NCI-H1436 treated with DMSO at 0.1 percent for 48 hours (cell line): ENCODE results near the gene FBXO33.
A peak's percentile ranks its signal among the peaks of the same experiment; 100 is the strongest.
"Not testable (repeated sequence)": the region's sequence is repeated elsewhere in the genome, so short reads cannot be mapped to it uniquely, and the experiment has no call there.

Source experiments
- DNase-seq: peaks from one replicate; lab custom pipeline; 2025; lab: John Stamatoyannopoulos, UW

Gene FBXO33

DNA sequence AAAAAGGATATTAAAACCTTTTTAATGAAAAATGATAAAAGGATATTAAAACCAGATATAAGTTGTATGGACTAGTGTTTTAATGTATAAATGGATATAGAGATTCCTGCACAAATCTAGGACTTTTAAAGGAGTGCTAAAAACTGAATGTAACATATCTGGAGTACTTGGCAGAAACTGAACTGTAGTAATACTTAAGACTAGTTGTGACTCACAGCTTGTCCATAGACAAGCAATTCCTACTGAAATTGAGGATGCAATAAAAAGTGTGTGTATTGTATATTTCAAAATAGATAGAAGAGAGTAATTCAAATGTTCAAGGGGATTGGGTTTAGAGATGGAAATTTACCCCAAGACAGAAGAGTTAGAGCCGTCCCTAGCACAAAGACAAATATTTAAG is 59.6 kb downstream of the FBXO33 start:
- DNase-seq = no peak

DNA sequence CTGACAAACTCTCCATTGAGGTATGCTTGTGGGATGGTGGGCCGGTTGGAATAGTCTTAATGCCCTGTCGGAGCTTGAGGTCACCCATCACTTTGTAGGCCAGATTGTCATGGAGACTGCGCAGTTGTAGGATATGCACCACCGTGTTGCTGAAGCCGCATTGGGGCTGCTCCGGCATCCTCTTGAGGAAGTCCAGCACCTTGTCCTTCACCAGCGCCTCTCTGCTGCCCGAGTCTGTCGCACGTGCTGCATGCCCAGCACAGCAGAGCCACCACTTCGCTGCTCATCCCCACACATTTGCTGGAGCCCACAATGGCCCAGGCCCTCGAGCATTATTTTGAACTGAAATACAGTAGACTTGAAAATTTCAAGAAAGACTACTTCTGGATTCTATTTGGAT is 61.8 kb downstream of the FBXO33 start:
- DNase-seq = no peak

DNA sequence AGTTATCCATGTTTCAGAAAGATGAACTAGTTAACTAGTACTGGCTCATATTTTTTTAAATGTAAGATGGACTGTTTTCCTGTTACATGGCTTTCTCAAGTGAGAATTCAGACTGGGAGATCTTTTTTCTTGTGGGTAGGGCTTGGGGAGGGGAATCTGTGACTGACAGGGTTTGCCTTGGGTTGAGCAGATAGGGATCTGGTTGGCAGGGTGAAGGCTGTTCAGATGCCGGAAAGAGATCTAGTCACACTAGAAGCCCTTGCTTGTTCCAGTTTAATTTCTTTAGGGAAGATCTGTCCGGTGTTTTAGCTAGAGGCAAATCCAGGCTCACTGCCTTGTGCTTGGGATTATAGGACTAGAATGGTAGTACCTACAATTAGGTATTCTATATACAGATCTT is 63.2 kb downstream of the FBXO33 start:
- DNase-seq = no peak

DNA sequence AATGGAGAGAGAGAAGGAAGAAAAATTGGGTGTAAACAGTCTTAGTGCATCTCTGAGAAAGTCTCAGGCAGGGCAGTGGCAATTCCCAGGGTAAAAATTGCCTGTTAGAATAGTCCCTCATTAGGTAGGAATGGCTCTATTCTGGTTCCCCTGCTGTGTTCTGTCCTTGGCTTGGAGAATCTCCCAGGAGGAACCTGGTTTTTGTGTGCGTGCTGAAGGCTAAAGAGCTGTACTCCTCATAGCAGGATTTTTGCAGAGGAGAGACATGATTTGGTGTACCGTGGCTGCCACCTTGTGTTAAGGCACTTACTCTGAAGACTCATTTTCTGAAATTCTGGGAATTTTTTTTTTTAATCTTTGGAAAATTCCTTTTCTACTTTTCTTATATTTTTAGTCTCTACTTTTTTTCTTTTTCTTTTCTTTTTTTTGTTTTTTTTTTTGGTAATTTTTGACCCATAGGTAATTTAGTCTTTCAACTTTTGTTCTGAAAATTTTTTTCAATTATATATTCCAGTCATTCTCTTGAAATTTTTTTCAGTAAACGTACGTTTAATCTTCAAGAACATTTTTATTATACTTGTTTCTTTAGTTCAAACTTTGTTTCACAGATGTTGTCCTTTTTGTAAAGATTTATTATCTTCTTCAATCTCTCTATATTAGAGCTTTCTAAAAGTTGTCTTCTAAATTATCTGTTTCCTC is 63.8 kb downstream of the FBXO33 start:
- peak; percentile 44 for DNase-seq

DNA sequence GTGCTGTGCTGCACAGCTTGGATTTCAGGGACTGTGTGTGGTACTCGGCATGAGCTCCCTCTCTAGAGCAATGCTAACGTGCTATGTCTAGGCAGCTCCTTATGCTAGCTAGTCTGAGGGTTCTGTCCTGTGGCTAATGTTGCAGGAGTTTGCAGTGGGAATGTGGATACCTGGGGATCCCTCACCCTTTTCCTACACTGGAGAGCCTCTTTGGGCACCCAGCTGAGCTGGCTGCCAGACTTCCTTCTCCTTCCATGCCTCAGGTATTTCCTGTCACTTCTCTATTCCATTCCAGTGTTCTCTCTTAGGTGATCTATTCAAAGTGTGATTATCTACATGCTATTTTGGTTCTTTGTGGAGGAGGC is 64.9 kb downstream of the FBXO33 start:
- DNase-seq = no peak

DNA sequence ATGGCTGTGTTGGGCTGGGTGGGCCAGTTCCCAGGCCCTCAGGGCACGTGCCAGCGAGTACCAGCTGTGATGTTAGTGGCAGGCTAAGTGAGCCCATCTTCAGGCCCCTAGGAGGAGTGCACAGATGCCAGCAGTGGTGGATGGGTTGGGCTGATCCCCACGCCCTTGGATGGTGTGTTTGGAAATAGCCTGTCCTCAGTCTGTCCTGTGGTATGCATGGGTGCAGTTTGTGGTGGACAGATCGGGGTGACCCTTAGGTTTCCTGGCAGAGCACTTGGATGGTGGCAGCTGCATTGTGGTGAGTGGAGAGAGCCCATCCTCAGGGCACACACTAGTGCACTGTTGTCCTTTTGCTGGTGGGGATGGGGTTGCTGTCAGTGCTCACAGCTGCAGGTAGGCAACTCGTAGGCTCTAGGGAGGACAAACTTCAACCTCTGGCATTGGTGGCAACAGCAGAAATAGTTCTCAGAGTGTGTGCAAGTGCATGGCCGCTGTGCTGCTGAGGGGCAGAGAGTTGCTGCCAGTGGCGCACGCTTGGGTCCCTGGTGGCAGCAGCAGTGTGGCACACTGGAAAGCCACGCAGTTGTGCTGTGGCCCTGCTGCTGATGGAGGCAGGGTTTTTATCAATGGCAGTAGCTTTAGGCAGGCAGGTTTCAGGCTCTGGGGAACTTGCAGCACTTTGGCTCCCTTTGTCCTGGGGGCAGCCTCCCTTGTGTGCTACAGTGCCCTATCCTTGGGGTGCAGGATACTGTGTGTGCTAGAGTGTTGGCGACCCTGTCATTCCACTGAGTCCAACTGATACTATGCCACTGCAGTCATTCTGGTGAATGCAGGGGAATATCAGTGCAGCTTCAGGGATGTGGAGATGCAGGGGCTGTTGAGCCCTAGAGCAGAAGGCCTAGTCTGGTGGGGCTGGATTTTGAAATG is 65.5 kb downstream of the FBXO33 start:
- no peak for DNase-seq

DNA sequence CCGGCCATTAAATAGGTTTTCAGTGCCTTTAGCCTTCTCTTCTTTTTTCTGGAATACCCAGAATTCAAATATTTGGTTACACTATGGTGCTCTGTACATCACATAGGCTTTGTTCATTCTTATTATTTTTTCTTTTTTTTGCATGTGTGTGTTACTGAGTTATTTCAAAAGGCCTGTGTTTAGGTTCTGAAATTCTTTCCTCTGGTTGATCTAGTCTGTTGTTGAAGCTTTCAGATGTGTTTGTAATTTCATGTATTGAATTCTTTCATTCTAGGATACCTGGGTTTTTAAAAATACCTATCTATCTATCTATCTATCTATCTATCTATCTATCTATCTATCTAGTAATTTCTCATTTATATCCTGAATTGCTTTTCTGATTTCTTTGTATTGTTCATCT is 66.9 kb downstream of the FBXO33 start:
- no peak for DNase-seq

DNA sequence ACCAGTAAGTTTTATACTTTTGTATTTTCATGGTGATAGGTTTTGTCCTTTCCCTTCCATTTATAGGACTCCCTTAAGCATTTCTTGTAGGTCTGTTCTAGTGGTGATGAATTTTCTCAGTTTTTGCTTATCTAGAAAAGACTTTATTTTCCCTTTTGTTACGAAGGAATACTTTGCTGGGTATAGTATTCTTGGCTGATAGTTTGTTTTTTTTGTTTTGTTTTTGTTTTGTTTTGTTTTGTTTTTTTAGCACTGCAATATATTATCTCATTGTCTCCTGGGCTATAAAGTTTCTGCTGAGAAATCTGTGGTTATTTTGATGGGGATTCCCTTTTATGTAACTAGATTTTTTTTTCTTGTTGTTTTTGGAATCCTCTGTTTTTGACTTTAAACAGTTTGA is 67.7 kb downstream of the FBXO33 start:
- DNase-seq = no peak

DNA sequence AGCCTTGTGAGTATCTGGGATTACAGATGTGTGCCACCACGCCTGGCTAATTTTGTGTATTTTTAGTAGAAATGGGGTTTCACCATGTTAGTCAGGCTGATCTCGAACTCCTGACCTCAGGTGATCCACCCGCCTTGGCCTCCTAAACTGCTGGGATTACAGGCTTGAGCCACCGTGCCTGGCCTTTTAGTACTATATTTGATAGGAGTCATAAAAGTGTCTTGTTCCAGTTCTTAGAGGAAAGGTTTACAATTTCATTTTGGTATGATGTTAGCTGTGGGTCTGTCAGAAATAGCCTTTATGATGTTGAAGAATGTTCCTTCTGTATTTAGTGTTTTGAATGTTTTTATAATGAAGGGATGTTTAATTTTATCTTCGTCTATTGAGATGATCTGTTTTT is 70.7 kb downstream of the FBXO33 start:
- DNase-seq = not testable (repeated sequence)

DNA sequence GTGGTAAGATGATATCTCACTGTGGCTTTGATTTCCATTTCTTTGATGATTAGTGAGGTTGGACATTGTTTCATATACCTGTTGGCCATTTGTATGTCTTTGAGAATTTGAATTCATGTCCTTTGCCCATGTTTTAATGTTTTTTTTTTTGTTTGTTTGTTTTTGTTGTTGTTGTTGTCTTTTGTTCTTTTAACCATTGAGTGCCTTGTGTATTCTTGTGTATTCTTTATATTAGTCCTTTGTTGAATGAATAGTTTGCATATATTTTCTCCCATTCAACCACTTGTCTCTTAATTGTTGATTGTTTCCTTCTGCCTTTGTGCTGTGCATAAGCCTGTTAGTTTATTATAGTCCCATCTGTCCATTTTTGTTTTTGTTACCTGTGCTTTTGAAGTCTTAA is 71.9 kb downstream of the FBXO33 start:
- DNase-seq = no peak

DNA sequence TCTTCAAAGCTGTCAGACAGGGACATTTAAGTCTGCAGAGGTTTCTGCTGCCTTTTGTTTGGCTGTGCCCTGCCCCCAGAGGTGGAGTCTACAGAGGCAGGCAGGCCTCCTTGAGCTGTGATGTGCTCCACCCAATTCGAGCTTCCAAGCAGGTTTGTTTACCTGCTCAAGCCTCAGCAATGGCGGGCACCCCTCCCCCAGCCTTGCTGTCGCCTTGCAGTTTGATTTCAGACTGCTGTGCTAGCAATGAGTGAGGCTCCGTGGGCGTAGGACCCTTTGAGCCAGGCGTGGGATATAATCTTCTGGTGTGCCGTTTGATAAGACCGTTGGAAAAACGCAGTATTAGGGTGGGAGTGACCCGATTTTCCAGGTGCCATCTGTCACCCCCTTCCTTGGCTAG is 73.2 kb downstream of the FBXO33 start:
- not testable (repeated sequence) for DNase-seq

DNA sequence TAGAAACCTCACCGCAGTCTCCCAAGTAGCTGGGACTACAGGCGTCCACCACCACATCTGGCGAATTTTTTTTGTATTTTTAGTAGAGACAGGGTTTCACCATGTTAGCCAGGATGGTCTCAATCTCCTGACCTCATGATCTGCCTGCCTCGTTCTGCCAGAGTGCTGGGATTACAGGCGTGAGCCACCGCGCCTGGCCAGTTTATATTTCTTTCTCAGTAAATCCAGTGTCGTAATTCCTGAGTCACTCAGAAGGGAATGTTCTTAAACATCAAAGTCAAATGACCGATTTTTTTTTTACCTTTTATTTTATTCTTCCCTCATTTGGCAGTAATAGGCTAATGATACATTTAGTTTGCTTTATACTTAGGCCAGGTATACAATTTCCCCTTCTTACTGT is 80.5 kb downstream of the FBXO33 start:
- DNase-seq = no peak

DNA sequence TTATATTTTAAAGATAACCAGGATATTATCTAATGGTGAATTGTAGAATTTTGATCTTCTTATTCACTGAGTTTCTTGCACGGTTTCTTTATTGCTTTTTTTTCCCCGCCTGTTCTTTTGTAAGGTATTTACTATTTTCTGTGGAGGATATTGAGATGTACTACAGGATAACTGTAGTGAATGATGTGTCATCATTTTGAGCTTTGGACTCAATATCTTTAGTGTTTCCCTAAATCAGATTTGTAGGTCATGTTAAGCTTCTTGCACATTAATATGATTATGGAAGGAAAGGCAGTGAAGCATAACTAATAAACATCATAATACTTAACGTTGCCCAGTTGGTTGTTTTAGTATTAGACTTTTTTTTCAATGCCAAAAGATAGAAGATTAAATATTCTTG is 81.4 kb downstream of the FBXO33 start:
- no peak for DNase-seq
